ENCODE data around the gene MSGN1.

Gene MSGN1, protein sequence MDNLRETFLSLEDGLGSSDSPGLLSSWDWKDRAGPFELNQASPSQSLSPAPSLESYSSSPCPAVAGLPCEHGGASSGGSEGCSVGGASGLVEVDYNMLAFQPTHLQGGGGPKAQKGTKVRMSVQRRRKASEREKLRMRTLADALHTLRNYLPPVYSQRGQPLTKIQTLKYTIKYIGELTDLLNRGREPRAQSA

DNA sequence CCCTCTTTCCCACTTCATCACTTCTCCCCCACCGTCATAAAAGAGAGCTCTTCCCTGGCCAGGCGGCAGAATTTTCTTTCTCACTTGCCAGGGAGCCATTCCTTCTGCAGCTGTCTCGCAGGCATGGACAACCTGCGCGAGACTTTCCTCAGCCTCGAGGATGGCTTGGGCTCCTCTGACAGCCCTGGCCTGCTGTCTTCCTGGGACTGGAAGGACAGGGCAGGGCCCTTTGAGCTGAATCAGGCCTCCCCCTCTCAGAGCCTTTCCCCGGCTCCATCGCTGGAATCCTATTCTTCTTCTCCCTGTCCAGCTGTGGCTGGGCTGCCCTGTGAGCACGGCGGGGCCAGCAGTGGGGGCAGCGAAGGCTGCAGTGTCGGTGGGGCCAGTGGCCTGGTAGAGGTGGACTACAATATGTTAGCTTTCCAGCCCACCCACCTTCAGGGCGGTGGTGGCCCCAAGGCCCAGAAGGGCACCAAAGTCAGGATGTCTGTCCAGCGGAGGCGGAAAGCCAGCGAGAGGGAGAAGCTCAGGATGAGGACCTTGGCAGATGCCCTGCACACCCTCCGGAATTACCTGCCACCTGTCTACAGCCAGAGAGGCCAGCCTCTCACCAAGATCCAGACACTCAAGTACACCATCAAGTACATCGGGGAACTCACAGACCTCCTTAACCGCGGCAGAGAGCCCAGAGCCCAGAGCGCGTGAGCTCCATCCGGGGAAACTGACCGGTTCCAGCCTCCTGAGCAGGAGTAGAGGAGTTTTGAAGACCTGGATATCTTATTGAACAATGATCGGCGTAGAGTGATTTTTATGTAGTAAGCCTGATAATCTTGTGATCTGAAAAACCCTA is at the start of gene MSGN1:
Gene MSGN1, plus strand, starts transcription at position 65 of the 850 bp plus-strand sequence. Its CDS starts 59 bp downstream, at position 124.
- no peak for DNase-seq (ENCODE audit: low read depth in 2 of 2)

DNA sequence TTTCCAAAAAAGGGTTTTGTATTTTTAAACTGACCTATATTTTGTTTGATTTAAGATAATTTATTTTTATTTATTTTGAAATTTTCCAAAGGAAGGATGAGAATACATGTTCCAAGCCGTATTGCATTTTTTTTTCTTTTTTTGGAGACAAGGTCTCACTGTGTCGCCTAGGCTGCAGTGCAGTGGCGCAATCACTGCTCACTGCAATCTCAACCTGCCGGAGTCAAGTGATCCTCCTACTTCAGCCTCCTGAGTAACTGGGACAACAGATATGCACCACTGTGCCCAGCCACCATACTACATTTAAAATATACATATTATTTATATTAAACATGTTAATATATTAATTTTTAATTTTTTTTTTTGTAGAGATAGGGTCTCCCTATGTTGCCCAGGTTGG is 47.4 kb upstream of the MSGN1 start:
- DNase-seq (ENCODE audit: low read depth in 2 of 2), result no peak

DNA sequence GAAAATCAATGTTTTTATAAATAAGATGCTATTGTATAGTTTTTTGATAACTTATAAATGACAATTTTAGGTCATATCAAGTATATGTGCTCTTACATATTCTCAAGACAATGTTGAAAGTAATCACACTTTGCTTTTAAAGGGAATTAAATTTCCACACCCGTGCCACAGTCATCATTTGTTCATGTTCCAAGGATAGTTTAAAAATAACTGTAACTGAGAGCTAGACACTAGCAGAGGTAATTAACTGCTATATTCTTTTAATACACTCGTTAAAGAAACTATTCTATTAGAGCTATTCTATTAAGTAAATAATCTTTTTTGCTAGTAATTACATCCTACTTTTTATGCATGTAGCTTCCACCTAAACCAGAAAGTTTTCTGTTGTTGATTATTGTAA is 44.3 kb upstream of the MSGN1 start:
- DNase-seq (ENCODE audit: low read depth in 2 of 2), result no peak

DNA sequence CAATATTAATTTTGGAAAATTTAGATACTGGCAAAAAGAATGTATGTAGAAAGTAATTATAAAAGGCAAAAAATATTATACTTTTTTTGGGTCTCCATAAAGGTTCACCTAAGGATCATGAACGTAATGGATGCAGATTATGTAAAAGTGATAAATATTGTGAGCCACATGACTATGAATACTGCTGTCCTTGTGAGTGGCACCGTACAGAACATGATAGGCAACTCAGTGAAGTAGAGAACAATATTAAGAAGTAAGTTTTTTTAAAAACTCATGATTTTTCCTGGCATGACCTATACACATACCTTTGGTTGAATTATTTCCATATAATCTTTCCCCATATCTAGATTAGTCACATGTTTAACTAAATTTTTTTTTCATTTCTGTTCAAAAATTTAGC is 43.7 kb upstream of the MSGN1 start:
- no peak for DNase-seq (ENCODE audit: low read depth in 2 of 2)

DNA sequence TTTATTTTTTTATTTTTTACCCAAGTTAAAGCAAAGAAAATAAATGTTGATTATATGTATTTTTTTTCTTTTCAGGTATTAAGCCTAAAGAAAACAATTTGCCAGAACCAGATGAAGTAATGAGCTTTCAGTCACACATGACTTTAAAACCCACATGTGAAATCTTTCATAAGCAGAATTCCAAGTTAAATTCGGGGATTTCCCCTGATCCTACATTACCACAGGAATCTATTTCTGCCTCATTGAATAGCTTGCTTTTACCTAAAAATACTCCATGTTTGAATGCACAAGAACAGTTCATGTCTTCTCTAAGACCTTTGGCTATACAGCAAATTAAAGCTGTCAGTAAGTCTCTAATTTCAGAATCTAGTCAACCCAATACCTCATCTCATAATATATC is 35.7 kb upstream of the MSGN1 start:
- no peak for DNase-seq (ENCODE audit: low read depth in 2 of 2)

DNA sequence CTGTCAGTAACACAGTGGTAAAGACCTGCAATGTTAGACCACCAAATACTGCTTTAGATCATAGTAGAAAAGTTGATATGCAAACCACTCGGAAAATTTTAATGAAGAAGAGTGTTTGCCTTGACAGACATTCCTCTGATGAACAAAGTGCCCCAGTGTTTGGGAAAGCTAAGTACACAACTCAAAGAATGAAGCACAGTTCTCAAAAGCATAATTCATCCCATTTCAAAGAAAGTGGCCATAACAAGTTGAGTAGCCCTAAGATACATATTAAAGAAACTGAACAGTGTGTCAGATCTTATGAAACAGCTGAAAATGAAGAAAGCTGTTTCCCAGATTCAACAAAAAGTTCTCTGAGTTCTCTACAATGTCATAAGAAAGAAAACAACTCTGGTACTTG is 34.8 kb upstream of the MSGN1 start:
- no peak for DNase-seq (ENCODE audit: low read depth in 2 of 2)

DNA sequence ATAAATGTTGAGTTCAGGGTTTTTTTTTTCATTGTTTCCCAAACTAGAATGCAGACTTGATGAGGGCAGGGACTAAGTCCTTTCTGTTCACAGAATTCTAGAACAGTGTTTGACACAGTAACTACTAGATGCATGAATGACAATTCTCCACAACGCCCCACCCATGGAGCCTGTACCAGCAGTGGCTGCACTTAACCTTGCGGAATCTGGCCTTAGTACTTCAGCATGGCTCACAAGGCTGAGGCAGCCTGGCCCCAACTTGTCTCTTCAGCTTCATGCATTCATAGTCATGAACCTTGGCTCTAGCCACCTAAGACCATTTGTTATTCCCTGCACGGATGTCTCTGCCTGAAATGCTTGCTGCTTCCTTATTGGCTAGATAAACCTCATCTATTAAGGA is 29.5 kb upstream of the MSGN1 start:
- no peak for DNase-seq (ENCODE audit: low read depth in 2 of 2)

DNA sequence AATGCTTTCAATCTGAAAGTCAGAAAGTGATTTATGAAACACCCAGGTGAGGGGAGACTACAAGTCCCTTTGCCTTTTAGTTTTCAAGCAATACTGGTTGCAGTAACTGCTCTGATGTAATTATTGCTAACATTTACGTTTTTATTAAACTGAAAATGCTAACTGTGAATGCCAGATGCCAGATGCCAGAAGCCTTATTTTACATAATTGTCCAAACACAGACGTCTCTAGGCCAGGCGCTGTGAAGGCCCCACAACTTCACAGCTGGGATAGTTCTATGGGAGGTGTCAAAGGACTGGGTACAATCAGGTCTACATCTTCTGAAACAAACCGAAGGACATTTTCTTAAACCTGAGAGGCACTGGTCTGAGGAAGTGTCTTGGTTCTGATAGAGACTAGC is 27.5 kb upstream of the MSGN1 start:
- DNase-seq (ENCODE audit: low read depth in 2 of 2), result no peak

DNA sequence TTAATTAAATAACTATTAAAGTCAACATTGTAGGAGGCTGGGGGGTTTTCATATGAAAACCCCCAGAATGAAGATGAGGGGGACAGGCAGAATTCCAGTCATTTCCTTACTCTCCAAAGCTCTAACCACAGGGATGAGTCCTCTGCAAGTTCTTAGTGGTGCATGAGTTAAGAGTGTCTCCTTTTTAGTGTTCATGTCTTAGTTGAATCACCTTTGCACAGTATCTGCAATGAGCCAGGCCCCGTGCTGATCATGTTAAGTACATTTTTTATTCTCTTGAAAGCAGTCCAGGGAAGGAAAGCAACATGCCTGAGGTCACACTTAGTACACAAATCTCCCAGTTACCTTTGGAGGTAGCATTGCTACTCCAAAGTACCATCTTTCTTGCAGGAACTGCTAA is 25.7 kb upstream of the MSGN1 start:
- no peak for DNase-seq (ENCODE audit: low read depth in 2 of 2)

DNA sequence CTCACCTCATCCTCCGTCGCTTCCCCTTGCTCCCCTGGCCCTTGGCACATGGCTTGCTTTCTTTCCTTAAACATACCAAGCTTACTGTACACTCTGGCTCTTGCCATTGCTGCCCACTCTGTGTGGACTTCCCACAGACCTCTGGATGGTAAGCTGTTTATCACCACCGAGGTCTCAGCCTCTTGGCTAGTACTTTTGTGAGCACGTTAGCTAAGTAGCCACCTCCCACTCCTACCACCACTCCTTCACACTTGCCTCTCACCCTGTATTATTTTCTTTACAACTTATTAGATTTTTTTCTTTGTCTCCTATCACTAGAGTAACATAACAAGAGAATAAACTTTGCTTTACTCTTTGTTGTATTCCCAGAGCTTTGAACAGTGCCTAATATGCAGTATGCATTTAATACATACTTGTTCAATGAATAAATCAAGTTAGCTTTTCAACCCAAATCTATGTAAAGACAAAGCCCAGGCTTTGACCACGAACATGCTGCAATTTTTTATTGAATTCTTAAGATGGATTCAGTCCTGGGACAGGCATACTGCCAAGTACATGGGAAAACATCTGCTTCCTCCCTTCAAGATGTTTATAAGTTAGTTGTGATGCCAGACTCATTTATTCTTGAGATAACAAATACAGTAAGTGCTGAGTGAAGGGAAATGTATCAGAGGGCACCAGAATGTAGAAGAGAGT is 25.0 kb upstream of the MSGN1 start:
- no peak for DNase-seq (ENCODE audit: low read depth in 2 of 2)

DNA sequence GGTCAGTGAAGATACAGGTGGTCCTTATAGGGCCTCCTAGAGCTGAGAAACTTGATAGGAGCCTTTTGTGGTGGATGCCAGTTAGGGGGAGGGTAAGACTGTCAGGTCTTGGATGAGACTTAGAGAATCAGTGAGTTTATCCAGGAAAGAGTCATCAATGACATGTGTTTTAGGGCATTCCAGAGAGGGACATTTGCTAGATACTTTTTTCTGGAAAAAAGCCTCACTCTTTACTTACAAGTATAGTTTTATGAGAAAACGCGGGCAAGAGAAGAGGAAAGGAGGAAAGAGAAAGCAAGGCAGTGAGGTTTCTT is 24.5 kb upstream of the MSGN1 start:
- DNase-seq (ENCODE audit: low read depth in 2 of 2), result no peak

DNA sequence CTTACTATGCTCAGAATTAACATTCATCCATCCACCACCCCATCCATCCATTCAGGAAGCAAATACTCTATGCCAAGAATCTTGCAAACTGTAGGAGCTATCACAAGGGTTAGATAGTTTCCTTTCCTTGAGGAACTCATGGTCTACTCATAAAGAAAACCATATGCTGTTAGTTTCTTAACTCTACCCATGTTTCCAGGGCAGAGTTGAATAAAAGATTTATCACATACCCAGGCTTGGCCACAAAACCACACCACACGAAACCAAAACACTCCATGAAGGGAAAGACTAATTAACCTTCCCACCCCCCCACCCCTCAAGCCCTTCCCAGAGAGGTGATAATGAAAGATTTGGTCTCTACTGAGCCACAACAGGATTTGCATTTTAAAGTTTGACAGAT is 23.7 kb upstream of the MSGN1 start:
- DNase-seq (ENCODE audit: low read depth in 2 of 2), result no peak

DNA sequence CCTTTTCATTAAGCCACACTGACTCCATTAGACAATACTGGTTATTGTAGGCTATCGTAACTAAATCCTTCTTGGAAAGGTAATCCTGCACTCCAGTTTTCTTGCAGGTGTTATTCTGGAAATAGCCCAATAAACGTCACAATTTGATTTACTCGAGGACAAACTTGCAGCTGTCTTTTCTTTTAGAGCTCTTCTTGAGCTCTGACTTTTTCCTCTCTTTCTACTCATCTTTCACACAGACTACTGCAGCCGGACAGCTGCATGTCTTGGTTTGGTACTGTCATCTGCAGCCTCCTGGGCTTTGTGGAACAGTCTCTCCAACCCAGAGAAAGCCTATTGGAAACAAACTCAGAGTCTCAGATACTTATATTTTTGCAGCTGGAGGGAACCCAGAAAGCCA is 23.0 kb upstream of the MSGN1 start:
- DNase-seq (ENCODE audit: low read depth in 2 of 2), result no peak

DNA sequence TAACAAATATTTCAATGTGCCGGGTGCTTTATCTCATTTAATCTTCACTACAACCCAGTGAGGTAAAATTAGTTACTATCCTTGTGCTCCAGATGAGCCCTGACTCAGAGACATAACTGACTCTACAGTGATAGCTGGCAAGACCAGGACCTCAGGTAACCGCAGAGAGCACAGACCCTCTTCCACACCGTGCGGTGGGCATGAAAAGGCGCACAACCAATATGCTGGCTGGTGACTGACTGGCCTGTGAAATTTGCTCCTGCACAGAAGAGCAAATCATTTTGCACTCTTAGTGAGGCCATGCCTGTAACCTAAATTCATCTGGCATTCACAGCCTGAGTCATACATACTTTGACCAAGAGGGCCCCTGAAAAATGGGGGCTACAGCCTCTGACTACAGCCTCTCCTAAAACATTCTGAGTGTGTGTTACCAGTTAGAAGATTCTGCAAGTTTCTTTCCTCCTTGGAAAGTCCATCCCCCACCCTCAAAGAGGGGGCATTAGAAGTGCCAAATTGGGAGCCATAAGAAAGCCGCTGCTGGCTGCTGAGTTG is 22.4 kb upstream of the MSGN1 start:
- DNase-seq (ENCODE audit: low read depth in 2 of 2), result no peak

DNA sequence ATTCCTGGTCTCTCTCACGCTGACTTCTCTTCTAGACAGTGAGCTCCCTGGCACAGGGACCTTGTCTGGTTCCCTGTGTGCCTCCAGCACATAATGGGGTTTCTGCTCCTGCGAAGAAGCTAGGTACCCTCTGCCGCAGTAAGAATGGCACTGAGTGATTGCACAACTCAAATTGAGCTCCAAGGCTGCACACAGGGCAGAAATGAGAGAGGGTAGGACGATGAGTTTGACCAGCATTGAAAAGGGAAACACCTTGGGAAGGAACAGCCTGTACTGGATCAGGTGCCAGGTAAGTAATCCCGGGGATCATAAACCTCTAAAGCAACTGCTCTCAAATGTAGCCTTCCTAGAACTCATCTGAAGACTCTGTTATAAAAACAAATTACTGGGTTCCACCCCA is 21.0 kb upstream of the MSGN1 start:
- DNase-seq (ENCODE audit: low read depth in 2 of 2), result no peak

DNA sequence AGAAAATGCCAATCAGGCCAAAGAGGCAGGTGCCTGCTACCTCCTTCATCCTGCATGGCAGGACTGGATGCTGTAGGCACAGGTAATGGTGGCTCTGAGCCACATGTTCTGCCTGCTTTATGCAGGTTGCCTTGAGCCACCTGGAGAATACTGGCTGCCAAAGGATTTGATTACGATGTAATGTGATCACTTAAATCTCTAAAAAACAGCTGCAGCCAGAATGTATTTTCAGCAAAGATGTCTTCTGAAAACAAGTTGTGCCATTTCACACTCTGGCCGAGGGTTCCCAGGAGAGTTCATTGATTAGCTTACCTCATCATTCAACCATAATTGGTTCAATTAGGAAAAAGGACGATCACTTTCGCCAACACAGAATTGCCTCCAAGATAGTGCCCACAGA is 17.9 kb upstream of the MSGN1 start:
- DNase-seq (ENCODE audit: low read depth in 2 of 2), result no peak

DNA sequence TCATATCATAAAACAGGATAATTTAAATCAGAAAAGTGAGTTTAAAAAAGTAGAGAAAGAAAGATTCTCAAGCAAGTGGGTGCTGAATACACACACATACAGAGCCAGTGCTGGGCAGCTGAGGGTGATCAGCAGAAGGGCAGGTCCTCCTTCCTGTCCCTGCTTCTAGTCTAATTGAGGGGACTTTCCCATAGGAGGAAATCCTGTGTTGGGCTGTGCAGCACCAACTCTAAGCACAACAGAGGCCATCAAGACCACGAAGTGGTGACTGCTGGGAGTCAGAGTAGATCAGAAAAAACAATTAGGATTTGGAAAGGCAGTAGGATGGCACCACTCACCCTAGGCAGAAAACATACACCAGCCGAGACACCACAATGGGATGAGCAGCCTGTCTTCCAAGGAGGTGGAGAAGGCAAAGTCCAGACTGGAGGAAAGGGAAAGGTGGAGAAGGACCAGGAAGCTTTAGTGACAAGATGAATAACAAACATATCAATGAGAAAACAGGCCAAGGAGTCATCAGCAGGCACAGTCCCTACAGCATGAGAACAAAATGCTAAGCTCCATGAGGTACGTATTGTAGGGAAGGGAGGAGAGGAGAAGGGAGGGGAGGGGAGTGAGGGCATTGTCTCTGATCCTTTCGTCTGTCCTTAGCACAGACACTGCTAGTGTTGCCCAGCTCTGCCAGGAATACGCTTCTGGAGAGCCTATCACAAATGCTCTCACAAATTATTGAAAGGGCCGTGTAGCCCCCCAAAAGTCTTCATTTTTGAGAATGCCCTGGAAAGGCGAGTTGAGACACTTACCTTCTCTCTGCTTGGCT is 16.7 kb upstream of the MSGN1 start:
- DNase-seq (ENCODE audit: low read depth in 2 of 2), result no peak

DNA sequence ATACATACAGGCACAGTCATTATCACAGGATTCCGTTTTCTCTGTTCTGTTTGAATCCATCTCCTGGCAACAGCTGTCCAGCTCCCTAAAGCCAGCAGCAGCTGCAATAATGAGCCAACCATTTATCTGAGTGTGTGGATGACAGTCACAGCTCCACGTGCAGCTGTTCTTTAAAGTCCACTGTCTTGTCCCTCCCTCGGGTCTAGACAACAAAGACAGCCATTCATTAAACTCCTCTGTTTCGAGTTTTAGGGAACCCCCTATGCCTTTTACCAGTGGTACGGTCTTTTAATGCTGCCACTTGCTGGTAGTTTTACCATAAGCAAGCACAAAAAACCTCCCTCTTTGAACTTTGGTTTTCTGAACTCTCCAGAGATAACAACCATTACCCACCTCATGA is 16.0 kb upstream of the MSGN1 start:
- no peak for DNase-seq (ENCODE audit: low read depth in 2 of 2)

DNA sequence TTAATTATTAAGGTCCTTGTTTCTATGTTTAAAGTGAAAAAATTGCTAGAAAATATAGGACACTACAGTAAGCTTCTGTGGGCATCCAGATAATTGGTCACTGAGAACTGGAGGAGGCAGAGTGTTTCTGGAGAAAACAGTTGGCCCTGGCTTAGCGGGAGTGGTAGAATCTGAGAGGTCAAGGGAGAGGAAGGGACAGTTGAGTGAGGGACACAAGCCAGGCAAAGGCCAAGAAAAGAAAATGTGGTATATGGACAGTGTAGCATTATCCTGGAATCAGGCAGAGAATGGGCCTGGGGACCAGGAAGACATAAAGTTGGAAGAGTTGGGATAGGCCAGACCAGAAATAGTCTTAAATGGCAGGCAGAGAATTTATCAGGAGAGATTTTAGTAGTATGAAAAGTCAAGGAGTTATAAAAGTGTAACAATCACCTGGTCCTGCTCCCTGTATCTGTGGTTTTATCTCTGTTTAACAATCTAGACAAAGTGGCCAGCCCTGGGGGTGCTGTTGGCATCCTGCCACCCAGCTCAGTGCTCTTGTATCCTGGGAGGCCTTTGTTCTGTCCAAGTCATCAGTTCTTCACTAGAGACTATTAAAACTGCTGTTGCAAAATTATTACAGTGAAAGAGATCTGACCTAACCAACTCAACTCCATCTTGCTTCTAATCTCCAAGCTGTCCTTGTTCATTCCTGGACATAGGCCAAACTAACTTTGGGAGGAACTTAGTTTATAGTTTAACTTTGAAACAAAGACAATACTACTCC is 15.4 kb upstream of the MSGN1 start:
- no peak for DNase-seq (ENCODE audit: low read depth in 2 of 2)

DNA sequence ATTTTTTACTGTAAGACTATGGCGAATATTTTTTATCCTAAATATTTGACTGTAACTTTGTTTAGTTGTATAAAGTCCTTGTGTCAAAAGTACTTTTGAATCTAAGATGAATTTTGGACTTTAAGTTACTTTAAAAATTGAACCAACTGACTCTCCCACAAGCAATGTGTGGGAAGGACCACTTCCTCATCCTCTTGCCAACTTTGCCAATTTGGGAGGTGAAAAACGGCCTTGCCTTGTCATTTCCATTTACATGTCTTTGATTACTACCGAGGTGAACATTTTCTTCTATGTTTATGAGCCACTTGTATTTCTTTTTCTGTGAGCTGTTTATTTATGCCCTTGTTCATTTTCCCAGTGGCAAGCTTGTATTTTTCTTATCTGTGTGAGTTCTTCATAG is 12.8 kb upstream of the MSGN1 start:
- no peak for DNase-seq (ENCODE audit: low read depth in 2 of 2)

DNA sequence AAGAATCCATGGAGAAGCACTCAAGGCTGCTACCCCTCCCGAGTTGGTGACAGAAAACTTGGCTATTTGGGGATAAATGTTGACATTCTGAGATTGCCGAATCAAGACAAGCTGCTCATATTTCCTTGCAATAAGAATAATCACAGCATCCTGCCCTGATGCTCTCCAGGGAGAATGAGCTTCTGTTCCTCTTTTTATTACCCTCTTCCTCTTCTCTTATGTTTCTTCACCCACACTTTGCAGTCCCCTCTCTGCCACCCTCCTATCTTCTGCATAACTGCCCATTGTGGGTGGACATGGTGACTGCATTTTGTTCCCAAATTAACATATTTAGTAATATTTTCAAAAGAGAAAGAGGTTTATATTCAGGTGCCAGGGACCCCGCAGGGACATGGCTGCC is 11.9 kb upstream of the MSGN1 start:
- no peak for DNase-seq (ENCODE audit: low read depth in 2 of 2)
